Stomach (tissue), 9 donors: ENCODE data around the gene CABLES1. TPM values are rescaled to one million over a fixed set of nuclear protein-coding genes. Genes with fewer than 3 reads are reported as not detected.

Experiments
- DNase-seq, 2 donors: peaks; one replicate each; pipeline versions ENCODE4 v3.0.0 to v3.0.0-alpha.2; 2013 to 2019
- H3K27ac ChIP-seq, 5 donors: fragments of 200-600 bp in 4 of 5; sonication (generic) in 4 of 5; one replicate each; pipeline ENCODE4 v1.5.1; 2013 to 2019; ENCODE audit warnings: mild to moderate bottlenecking in 1 of 5, moderate library complexity in 1 of 5
- H3K27me3 ChIP-seq, 3 donors: fragments of 200-600 bp; sonication (generic); one replicate each; pipeline ENCODE4 v1.5.1; 2017 to 2019; ENCODE audit warnings: mixed run types in 1 of 3
- H3K36me3 ChIP-seq, 4 donors: fragments of 200-600 bp; sonication (generic); 1 replicate in 3 of 4; 2 replicates in 1 of 4; pipeline ENCODE4 v1.5.1; 2016 to 2019
- H3K4me1 ChIP-seq, 4 donors: fragments of 200-600 bp; sonication (generic); one replicate each; pipeline ENCODE4 v1.5.1; 2016 to 2019
- H3K4me3 ChIP-seq, 4 donors: fragments of 200-600 bp; sonication (generic) in 3 of 4; one replicate each; pipeline ENCODE4 v1.5.1; 2016 to 2019; ENCODE audit warnings: mild to moderate bottlenecking in 1 of 4
- H3K9me3 ChIP-seq, 4 donors: fragments of 200-600 bp; sonication (generic); one replicate each; pipeline ENCODE4 v1.5.1; 2016 to 2019
- EP300 ChIP-seq: sonication (generic); formaldehyde crosslinking; IDR thresholded peaks from one replicate; pipeline ENCODE4 v1.6.1; 2017; ENCODE audit warnings: antibody characterized with exemption
- POLR2A ChIP-seq, 4 donors: fragments of 450-650 bp; IDR thresholded peaks; one replicate each; pipeline ENCODE4 v1.6.1; 2016; ENCODE audit warnings: antibody characterized with exemption in 4 of 4, control low read depth in 2 of 4, mild to moderate bottlenecking in 1 of 4, moderate library complexity in 1 of 4
- POLR2AphosphoS5 ChIP-seq, 3 donors: sonication (generic); formaldehyde crosslinking; IDR thresholded peaks; one replicate each; pipeline ENCODE4 v1.6.1; 2016; ENCODE audit warnings: antibody characterized with exemption in 3 of 3
- WGBS, 5 donors: extraction: QIAGEN DNeasy Blood & Tissue Kit in 3 of 5; methylation state at CpG; one replicate each; pipeline versions ENCODE4 v1.1.5 to v1.1.7; 2013 to 2018; 5-methylcytosine and 5-hydroxymethylcytosine counted together
- intact Hi-C: fragments of 100-400 bp; cut with DNase I; formaldehyde crosslinking; loops from one replicate; pipeline ENCODE4 v1.15.1; 2023; ENCODE audit warnings: low total_unique reads
- polyA plus RNA-seq, 3 donors: library from polyadenylated mRNA; stranded (reverse); fragments of 200-250 nt; gene quantifications; one replicate each; pipeline ENCODE4 v1.2.3, GENCODE V29; 2013
- total RNA-seq, 5 donors: library from RNA; depleted of rRNA; stranded (reverse); fragments of >200 nt; gene quantifications; one replicate each; pipeline versions ENCODE4 v1.1.0 to v1.2.3, GENCODE V29; 2014 to 2016
- TF ChIP-seq, protein P1 (sequence below), 7 experiments: fragments of 450-650 bp in 4 of 7; fragments of 200-600 bp in 3 of 7; sonication (generic) in 3 of 7; IDR thresholded peaks; one replicate each; pipeline ENCODE4 v1.5.1; 2016 to 2019; ENCODE audit warnings: antibody characterized with exemption in 7 of 7, control low read depth in 2 of 7, mild to moderate bottlenecking in 1 of 7
- donor health status: healthy with polysubstance abuse.
- donor health status: Bipolar disorder and iron deficiency.
- donor health status: healthy.

Gene CABLES1
- total and polyA plus RNA-seq, 8 donors = 5.6 to 36.8 (median 18.2) TPM

GRCh38 chr18:23247331-23247730 lies 112.0 kb downstream of the CABLES1 start:
- H3K27me3 ChIP-seq = no peaks in the 10 kb centered on the region
- peaks cover 0 to 7% (median 0%) of the 10 kb centered on the region in 4 donors for H3K4me1 ChIP-seq
- intact Hi-C loops = no loop called here
- H3K27ac ChIP-seq = no peak overlapping the region
- TF ChIP-seq EP300 (no peak), POLR2AphosphoS5 (IDR thresholded peaks at IDR 0.05) (no peak), POLR2A (IDR thresholded peaks at IDR 0.05) (no peak)
- TF ChIP-seq, protein P1, sequence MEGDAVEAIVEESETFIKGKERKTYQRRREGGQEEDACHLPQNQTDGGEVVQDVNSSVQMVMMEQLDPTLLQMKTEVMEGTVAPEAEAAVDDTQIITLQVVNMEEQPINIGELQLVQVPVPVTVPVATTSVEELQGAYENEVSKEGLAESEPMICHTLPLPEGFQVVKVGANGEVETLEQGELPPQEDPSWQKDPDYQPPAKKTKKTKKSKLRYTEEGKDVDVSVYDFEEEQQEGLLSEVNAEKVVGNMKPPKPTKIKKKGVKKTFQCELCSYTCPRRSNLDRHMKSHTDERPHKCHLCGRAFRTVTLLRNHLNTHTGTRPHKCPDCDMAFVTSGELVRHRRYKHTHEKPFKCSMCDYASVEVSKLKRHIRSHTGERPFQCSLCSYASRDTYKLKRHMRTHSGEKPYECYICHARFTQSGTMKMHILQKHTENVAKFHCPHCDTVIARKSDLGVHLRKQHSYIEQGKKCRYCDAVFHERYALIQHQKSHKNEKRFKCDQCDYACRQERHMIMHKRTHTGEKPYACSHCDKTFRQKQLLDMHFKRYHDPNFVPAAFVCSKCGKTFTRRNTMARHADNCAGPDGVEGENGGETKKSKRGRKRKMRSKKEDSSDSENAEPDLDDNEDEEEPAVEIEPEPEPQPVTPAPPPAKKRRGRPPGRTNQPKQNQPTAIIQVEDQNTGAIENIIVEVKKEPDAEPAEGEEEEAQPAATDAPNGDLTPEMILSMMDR (IDR thresholded peaks at IDR 0.05) = no peak
- peaks cover 0 to 51% (median 37%) of the 10 kb centered on the region in 4 donors for H3K36me3 ChIP-seq
- no peak for DNase-seq
- WGBS, 5 donors = 94 to 98% (median 97%) methylated on average over 8 to 10 of the region's 10 CpGs
- no peak overlapping the region for H3K4me3 ChIP-seq
- H3K9me3 ChIP-seq = no peaks in the 10 kb centered on the region

DNA sequence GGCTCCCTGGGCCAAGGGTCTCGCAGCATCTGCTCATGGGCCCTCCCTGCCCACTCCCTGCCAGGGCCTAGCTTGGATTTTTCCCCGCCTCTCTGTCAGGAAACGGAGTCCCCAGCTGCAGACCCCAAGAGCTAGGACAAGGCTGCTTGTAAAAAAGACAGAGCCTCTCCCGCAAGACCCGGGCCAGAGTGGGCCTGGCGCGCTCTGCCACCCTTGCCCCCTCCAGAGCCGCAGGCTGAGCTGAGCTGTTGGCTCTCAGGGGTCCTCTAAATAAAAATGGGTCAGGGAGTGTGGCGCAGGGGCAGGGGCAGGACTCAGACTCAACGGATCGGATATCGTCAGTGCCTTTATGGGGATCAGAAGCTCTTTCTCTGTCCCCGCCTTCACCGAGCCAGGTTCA lies 112.6 kb downstream of the CABLES1 start:
- 95 to 99% (median 98%) methylated on average over 14 of the region's 14 CpGs for WGBS, 5 donors
- intact Hi-C loops = no loop called here
- no peaks in the 10 kb centered on the region for H3K9me3 ChIP-seq
- DNase-seq = no peak
- H3K36me3 ChIP-seq = peaks cover 0 to 57% (median 43%) of the 10 kb centered on the region in 4 donors
- H3K4me1 ChIP-seq = peaks cover 0 to 7% (median 0%) of the 10 kb centered on the region in 4 donors
- TF ChIP-seq POLR2A (IDR thresholded peaks at IDR 0.05) = no peak
- TF ChIP-seq, protein P1 (IDR thresholded peaks at IDR 0.05) = no peak
- TF ChIP-seq POLR2AphosphoS5 (IDR thresholded peaks at IDR 0.05) = no peak
- TF ChIP-seq EP300 = no peak
- no peak overlapping the region for H3K27ac ChIP-seq
- no peak overlapping the region for H3K4me3 ChIP-seq
- no peaks in the 10 kb centered on the region for H3K27me3 ChIP-seq

DNA sequence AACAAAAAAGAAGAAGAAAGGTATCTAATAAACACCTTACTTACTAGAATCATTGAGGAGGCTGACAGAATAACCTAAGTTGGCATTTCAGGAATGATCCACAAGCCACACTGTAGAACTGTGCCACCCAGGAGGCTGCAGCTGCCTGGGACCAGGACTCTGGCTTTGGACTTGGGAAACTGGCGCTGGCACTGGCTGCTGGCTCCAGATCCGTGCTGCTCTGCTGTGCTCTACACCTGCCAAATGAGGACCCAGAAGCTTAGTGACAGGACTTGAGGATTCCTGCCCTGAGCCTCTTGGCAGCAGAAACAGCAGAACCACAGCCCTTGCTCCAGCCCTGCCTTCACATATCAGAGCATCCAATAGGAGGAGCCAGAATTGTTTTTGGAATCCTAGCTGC lies 113.5 kb downstream of the CABLES1 start:
- peaks cover 3 to 63% (median 52%) of the 10 kb centered on the region in 4 donors for H3K36me3 ChIP-seq
- 84 to 100% (median 94%) methylated on average over 2 of the region's 2 CpGs for WGBS, 5 donors
- no peak for DNase-seq
- H3K4me1 ChIP-seq = peaks cover 0 to 7% (median 0%) of the 10 kb centered on the region in 4 donors
- TF ChIP-seq POLR2AphosphoS5 (IDR thresholded peaks at IDR 0.05) (no peak), EP300 (no peak), POLR2A (IDR thresholded peaks at IDR 0.05) (no peak)
- TF ChIP-seq, protein P1 (IDR thresholded peaks at IDR 0.05) = no peak
- no peaks in the 10 kb centered on the region for H3K9me3 ChIP-seq
- H3K27me3 ChIP-seq = no peaks in the 10 kb centered on the region
- H3K27ac ChIP-seq = no peak overlapping the region
- intact Hi-C loops = no loop called here
- H3K4me3 ChIP-seq = no peak overlapping the region

GRCh38 chr18:23249348-23249747 lies 114.1 kb downstream of the CABLES1 start:
- Histone ChIP-seq H3K36me3 (peaks cover 9 to 65% (median 54%) of the 10 kb centered on the region in 4 donors), H3K9me3 (no peaks in the 10 kb centered on the region), H3K27me3 (no peaks in the 10 kb centered on the region), H3K27ac (no peak overlapping the region), H3K4me1 (peaks cover 0 to 7% (median 0%) of the 10 kb centered on the region in 4 donors), H3K4me3 (no peak overlapping the region)
- TF ChIP-seq, protein P1 (IDR thresholded peaks at IDR 0.05) = no peak
- no peak for TF ChIP-seq EP300
- TF ChIP-seq POLR2AphosphoS5 (IDR thresholded peaks at IDR 0.05) = no peak
- no peak for TF ChIP-seq POLR2A (IDR thresholded peaks at IDR 0.05)
- intact Hi-C loops = no loop called here
- 85 to 91% (median 90%) methylated on average over 7 of the region's 7 CpGs for WGBS, 5 donors
- no peak for DNase-seq
